Activated CD8-positive, alpha-beta memory T cell treated with anti-CD3 and anti-CD28 coated beads, Interleukin-2, amount 50 U/mL, for 4 hours (primary cell): ENCODE data around the gene SPINT1.
A peak's percentile ranks its signal among the peaks of the same experiment; 100 is the strongest.
"Not testable (repeated sequence)": the region's sequence is repeated elsewhere in the genome, so short reads cannot be mapped to it uniquely, and the experiment has no call there.

Experiments
- DNase-seq: peaks from one replicate; pipeline ENCODE4 v3.0.0-alpha.2; 2020

The SPINT1 gene

GRCh38 chr15:40830884-40831283 lies 13.0 kb upstream of the SPINT1 start:
- no peak for DNase-seq

GRCh38 chr15:40831861-40832260 lies 12.0 kb upstream of the SPINT1 start:
- no peak for DNase-seq

- no peak for DNase-seq
Observed at GRCh38 chr15:40832903-40833302, 10.9 kb upstream of the SPINT1 start.

- DNase-seq: no peak
Observed at GRCh38 chr15:40836020-40836419, 7.8 kb upstream of the SPINT1 start.

- no peak for DNase-seq
Observed at GRCh38 chr15:40838756-40839155, 5.1 kb upstream of the SPINT1 start.

GRCh38 chr15:40841741-40842140 lies 2.1 kb upstream of the SPINT1 start:
- no peak for DNase-seq

- DNase-seq: no peak
Observed at GRCh38 chr15:40843261-40843884, 475 bp upstream of the SPINT1 start.

- DNase-seq: peak; percentile 38
Observed at GRCh38 chr15:40844696-40845030, 815 bp downstream of the SPINT1 start.

- DNase-seq: no peak
Observed at GRCh38 chr15:40845036-40845435, 1.2 kb downstream of the SPINT1 start.

GRCh38 chr15:40845511-40846284 lies 1.9 kb downstream of the SPINT1 start:
- no peak for DNase-seq

GRCh38 chr15:40846841-40847222 lies 3.0 kb downstream of the SPINT1 start:
- DNase-seq: no peak

GRCh38 chr15:40847223-40847961 lies 3.5 kb downstream of the SPINT1 start:
- DNase-seq: no peak

GRCh38 chr15:40850576-40851112 lies 6.8 kb downstream of the SPINT1 start:
- DNase-seq: no peak

GRCh38 chr15:40852529-40852928 lies 8.7 kb downstream of the SPINT1 start:
- DNase-seq: no peak

- no peak for DNase-seq
Observed at GRCh38 chr15:40853241-40853890, 9.5 kb downstream of the SPINT1 start.

GRCh38 chr15:40854161-40854560 lies 10.3 kb downstream of the SPINT1 start:
- no peak for DNase-seq

- DNase-seq: no peak
Observed at GRCh38 chr15:40855706-40856234, 11.9 kb downstream of the SPINT1 start.

- DNase-seq: no peak
Observed at GRCh38 chr15:40856746-40857145, 12.9 kb downstream of the SPINT1 start.

- DNase-seq: peak; percentile 80
Observed at GRCh38 chr15:40857601-40858341, 13.9 kb downstream of the SPINT1 start.

GRCh38 chr15:40858706-40859105 lies 14.9 kb downstream of the SPINT1 start:
- DNase-seq: no peak

GRCh38 chr15:40859206-40859851 lies 15.5 kb downstream of the SPINT1 start:
- DNase-seq: peak; percentile 81

- not testable (repeated sequence) for DNase-seq
Observed at GRCh38 chr15:40861147-40861546, 17.3 kb downstream of the SPINT1 start.
